Measurements from ENCODE around the gene GSS.

DNA sequence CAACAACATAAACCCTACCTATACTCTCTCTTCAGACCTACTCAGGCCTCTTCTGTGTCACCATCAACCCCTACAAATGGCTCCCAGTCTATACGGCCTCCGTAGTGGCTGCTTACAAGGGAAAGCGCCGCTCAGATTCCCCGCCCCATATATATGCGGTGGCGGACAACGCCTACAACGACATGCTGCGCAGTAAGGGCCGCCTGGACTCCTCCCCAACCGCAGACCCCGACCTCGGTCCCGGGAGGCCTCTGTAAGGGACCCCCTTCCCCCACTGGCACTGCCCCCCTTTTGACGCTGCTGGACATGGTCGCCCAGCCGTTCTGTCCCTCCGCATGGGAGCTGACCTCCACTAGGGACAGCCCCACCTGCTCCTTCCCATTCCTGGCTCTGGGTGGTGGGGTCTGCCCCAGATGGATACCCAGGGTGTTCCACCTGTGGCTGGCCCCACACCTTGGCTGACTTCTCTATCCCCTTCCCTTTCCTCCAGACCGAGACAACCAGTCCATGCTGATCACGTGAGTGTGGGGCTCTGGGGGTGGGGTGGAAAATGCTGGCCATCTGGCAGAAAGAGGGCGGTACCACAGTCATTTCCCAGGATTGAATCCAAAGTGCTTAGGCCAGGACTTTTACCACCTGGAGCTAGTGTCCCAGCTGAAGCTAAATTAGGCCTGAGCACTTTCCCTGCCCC lies 25.1 kb upstream of the GSS start:
- TF ChIP-seq CTCF (IDR thresholded peaks at IDR 0.05) (no peak), POLR2A (IDR thresholded peaks at IDR 0.05) (no peak), POLR2AphosphoS5 (IDR thresholded peaks at IDR 0.05; ENCODE audit: insufficient read depth in 1 of 2, low read depth in 1 of 2) (no peak)
